NOMO-1 treated with DMSO at 0.1 percent for 48 hours (cell line): ENCODE measurements around the gene VWA7.
A peak's percentile ranks its signal among the peaks of the same experiment; 100 is the strongest.

Experiments
- DNase-seq: peaks from one replicate; lab custom pipeline; 2025; ENCODE audit not compliant: unreplicated experiment; lab: John Stamatoyannopoulos, UW

The VWA7 gene

GRCh38 chr6:31760790-31761189 lies 16.3 kb downstream of the VWA7 start:
- DNase-seq: no peak

- DNase-seq: no peak
Measured at GRCh38 chr6:31758281-31758680, 18.8 kb downstream of the VWA7 start.

GRCh38 chr6:31752739-31753319 lies 24.3 kb downstream of the VWA7 start:
- DNase-seq: no peak

- no peak for DNase-seq
Measured at GRCh38 chr6:31750411-31751022, 26.6 kb downstream of the VWA7 start.

- DNase-seq: no peak
Measured at GRCh38 chr6:31749301-31750036, 27.7 kb downstream of the VWA7 start.

GRCh38 chr6:31744422-31744821 lies 32.7 kb downstream of the VWA7 start:
- DNase-seq: no peak

GRCh38 chr6:31742894-31743293 lies 34.2 kb downstream of the VWA7 start:
- no peak for DNase-seq

- DNase-seq: no peak
Measured at GRCh38 chr6:31741815-31742214, 35.3 kb downstream of the VWA7 start.

GRCh38 chr6:31740397-31741223 lies 36.5 kb downstream of the VWA7 start:
- DNase-seq: peak; percentile 70

GRCh38 chr6:31739639-31740396 lies 37.3 kb downstream of the VWA7 start, which contains the start of gene MSH5:
Gene MSH5, plus strand, starts transcription at chr6:31740005. Its CDS starts 462 bp downstream, at chr6:31740467.
- DNase-seq: peak; percentile 100

- peak; percentile 98 for DNase-seq
Measured at GRCh38 chr6:31737991-31738979, 38.8 kb downstream of the VWA7 start.

- DNase-seq: peak; percentile 86
Measured at GRCh38 chr6:31737315-31737990, 39.7 kb downstream of the VWA7 start.

- no peak for DNase-seq
Measured at GRCh38 chr6:31736768-31737314, 40.3 kb downstream of the VWA7 start.

- peak; percentile 87 for DNase-seq
Measured at GRCh38 chr6:31736021-31736767, 40.9 kb downstream of the VWA7 start, which contains the start of gene CLIC1. Gene CLIC1, minus strand, starts transcription at chr6:31736530. Its CDS starts 230 bp downstream, at chr6:31736300.

GRCh38 chr6:31734821-31735406 lies 42.2 kb downstream of the VWA7 start:
- DNase-seq: peak; percentile 67

- no peak for DNase-seq
Measured at GRCh38 chr6:31734247-31734820, 42.8 kb downstream of the VWA7 start.

GRCh38 chr6:31733734-31734133 lies 43.4 kb downstream of the VWA7 start:
- no peak for DNase-seq
